Measurements from ENCODE around the gene SSBP4. TPM values are rescaled to one million over a fixed set of nuclear protein-coding genes. Genes with fewer than 3 reads are reported as not detected.

SSBP4 gene
- total RNA-seq, 1 experiment from 2014 or later: 164 TPM

- TF ChIP-seq CTCF (IDR thresholded peaks at IDR 0.05 in 2 of 3, conservative IDR thresholded peaks at IDR 0.05 in 1 of 3; ENCODE audit: borderline replicate concordance in 1 of 3, insufficient read depth in 1 of 3, low read depth in 2 of 3, low read length in 2 of 3) (peak in 2 of 3 experiments; percentile 87 to 95; a peak in 5 of 6 replicates), SP1 (IDR thresholded peaks at IDR 0.05; ENCODE audit: low read depth) (peak; percentile 65)
Observed at GRCh38 chr19:18385675-18386542, 33.3 kb upstream of the SSBP4 start, which contains the start of gene GDF15 (continued).

GRCh38 chr19:18386543-18387271 lies 32.5 kb upstream of the SSBP4 start:
- TSS peak; percentile 66 for BruUV-seq (replicated peaks)
- POLR2A ChIA-PET: interaction anchor here (0.5 to 4.5 kb wide), 19 partner anchors 11 to 700 kb away, joined by 3 to 32 read pairs (median 11); partner anchors contain the start of genes IQCN, JUND and SSBP4
- H3K9ac ChIP-seq (ENCODE audit: low read length): peak overlapping the region; percentile 71

More at GRCh38 chr19:18386543-18387271, 32.5 kb upstream of the SSBP4 start:
- H3K27ac ChIP-seq (ENCODE audit: low read depth, low read length): peak overlapping the region; percentile 82
- ChIA-PET RAD21 (ENCODE audit: low non-redundant PET in 1 of 2, low total read pairs in 2 of 2, uncharacterized antibody in 2 of 2, unreplicated experiment in 2 of 2) (interaction anchor here in 1 of 2 experiments (0.7 kb wide), 1 partner anchor 43 kb away, joined by 3 read pairs; no protein-coding TSS in a partner anchor), CTCF (interaction anchor here (1.0 to 1.4 kb wide), 5 partner anchors 12 to 38 kb away, joined by 3 to 4 read pairs (median 3); partner anchors contain the start of gene SSBP4)
- ATAC-seq: no peak
- H2AFZ ChIP-seq (ENCODE audit: low read depth, low read length, poor library complexity, severe bottlenecking): no peak overlapping the region
- no peaks in the 10 kb centered on the region for H4K20me1 ChIP-seq (ENCODE audit: insufficient read depth)
- no peaks in the 10 kb centered on the region for H3K27me3 ChIP-seq (ENCODE audit: insufficient read depth, low read length)
- intact Hi-C loops (cut with micrococcal nuclease): loop anchor here (2.0 kb wide), 1 partner anchor 38 kb away; no protein-coding TSS in a partner anchor
- no peaks in the 10 kb centered on the region for H3K9me2 ChIP-seq (ENCODE audit: insufficient read depth)
- H3K4me1 ChIP-seq (ENCODE audit: control insufficient read depth in 1 of 2, insufficient read depth in 2 of 2, low read length in 2 of 2): peaks cover 57 to 89% of the 10 kb centered on the region in 2 experiments
- peak overlapping the region; percentile 96 for H3K4me2 ChIP-seq (ENCODE audit: low read length)
- H3K79me2 ChIP-seq (ENCODE audit: insufficient read depth, low read length): peaks cover 16% of the 10 kb centered on the region
- H3K9me3 ChIP-seq (ENCODE audit: control insufficient read depth in 1 of 2, insufficient read depth in 1 of 2, low read depth in 1 of 2, low read length in 2 of 2): no peaks in the 10 kb centered on the region
- no peak for DNase-seq (ENCODE audit: low read depth, low spot score)
- H3K36me3 ChIP-seq (ENCODE audit: control insufficient read depth in 1 of 2, insufficient read depth in 2 of 2, low read length in 2 of 2): peaks cover 0 to 6% of the 10 kb centered on the region in 2 experiments; a peak in 2 of 4 replicates
- peak overlapping the region; percentile 71 to 91 for H3K4me3 ChIP-seq (replicated peaks in 1 of 2; ENCODE audit: low read depth in 1 of 2, low read length in 2 of 2)
- TF ChIP-seq POLR2AphosphoS5 (IDR thresholded peaks at IDR 0.05; ENCODE audit: low read depth, low read length) (peak; percentile 72), JUND (IDR thresholded peaks at IDR 0.05) (0 out of 2 replicates have a peak, but pooled peaks have one; percentile 24), SIN3A (IDR thresholded peaks at IDR 0.05; ENCODE audit: low read depth) (0 out of 2 replicates have a peak, but pooled peaks have one; percentile 7)
- TF ChIP-seq, protein P1, sequence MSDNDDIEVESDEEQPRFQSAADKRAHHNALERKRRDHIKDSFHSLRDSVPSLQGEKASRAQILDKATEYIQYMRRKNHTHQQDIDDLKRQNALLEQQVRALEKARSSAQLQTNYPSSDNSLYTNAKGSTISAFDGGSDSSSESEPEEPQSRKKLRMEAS (IDR thresholded peaks at IDR 0.05): no peak; the same call in 1 of the 2 replicates

All from HCT116 (cell line).